Suprapubic skin (tissue), 4 donors: ENCODE measurements around the gene PROX2. TPM values are rescaled to one million over a fixed set of nuclear protein-coding genes. Genes with fewer than 3 reads are reported as not detected.

Experiments used
- DNase-seq, 2 donors: peaks; one replicate each; pipeline ENCODE4 v3.0.0-alpha.2; 2019; ENCODE audit warnings: low spot score in 2 of 2
- H3K27ac ChIP-seq: fragments of 200-600 bp; sonication (generic); one replicate; pipeline ENCODE4 v1.5.1; 2019
- H3K27me3 ChIP-seq: fragments of 200-600 bp; sonication (generic); one replicate; pipeline ENCODE4 v1.5.1; 2019
- H3K36me3 ChIP-seq: fragments of 200-600 bp; sonication (generic); one replicate; pipeline ENCODE4 v1.5.1; 2019
- H3K4me1 ChIP-seq: fragments of 200-600 bp; sonication (generic); one replicate; pipeline ENCODE4 v1.5.1; 2019
- H3K4me3 ChIP-seq: fragments of 200-600 bp; sonication (generic); one replicate; pipeline ENCODE4 v1.5.1; 2019; ENCODE audit warnings: mild to moderate bottlenecking
- H3K9me3 ChIP-seq: fragments of 200-600 bp; sonication (generic); one replicate; pipeline ENCODE4 v1.5.1; 2019
- CTCF ChIP-seq, 2 donors: fragments of 200-600 bp in 1 of 2; fragments of 450-650 bp in 1 of 2; sonication (generic) in 1 of 2; IDR thresholded peaks; one replicate each; pipeline ENCODE4 v1.5.1; 2016 to 2019; ENCODE audit warnings: antibody characterized with exemption in 2 of 2, mild to moderate bottlenecking in 1 of 2, moderate library complexity in 1 of 2
- EP300 ChIP-seq: sonication (generic); formaldehyde crosslinking; IDR thresholded peaks from one replicate; pipeline ENCODE4 v1.6.1; 2017; ENCODE audit warnings: antibody characterized with exemption
- POLR2A ChIP-seq, 2 donors: fragments of 450-650 bp; IDR thresholded peaks; one replicate each; pipeline ENCODE4 v1.6.1; 2017; ENCODE audit warnings: antibody characterized with exemption in 2 of 2, mild to moderate bottlenecking in 2 of 2, moderate library complexity in 2 of 2
- POLR2AphosphoS5 ChIP-seq, 3 donors: sonication (generic); formaldehyde crosslinking; IDR thresholded peaks; one replicate each; pipeline ENCODE4 v1.6.1; 2017; ENCODE audit warnings: antibody characterized with exemption in 3 of 3
- WGBS: methylation state at CpG from one replicate; pipeline ENCODE4 v1.1.5; 2018; 5-methylcytosine and 5-hydroxymethylcytosine counted together
- total RNA-seq, 4 donors: library from RNA; depleted of rRNA; stranded (reverse); fragments of >200 nt; gene quantifications; one replicate each; pipeline ENCODE4 v1.1.0, GENCODE V29; 2016

Gene PROX2
- total RNA-seq, 4 donors from 2014 or later, result 0.10 to 0.97 (median 0.11) TPM; not detected in 1

GRCh38 chr14:74912111-74912510 is 36.2 kb upstream of the PROX2 start:
- Histone ChIP-seq H3K27me3 (no peaks in the 10 kb centered on the region), H3K27ac (no peak overlapping the region), H3K36me3 (no peaks in the 10 kb centered on the region), H3K4me1 (peaks cover 59% of the 10 kb centered on the region), H3K9me3 (no peaks in the 10 kb centered on the region), H3K4me3 (no peak overlapping the region)
- TF ChIP-seq POLR2A (IDR thresholded peaks at IDR 0.05) (no peak), POLR2AphosphoS5 (IDR thresholded peaks at IDR 0.05) (no peak), EP300 (no peak), CTCF (IDR thresholded peaks at IDR 0.05) (no peak)
- no CpG with 5 or more reads among the region's 6 CpGs for WGBS
- no peak for DNase-seq

GRCh38 chr14:74911704-74912103 is 35.8 kb upstream of the PROX2 start:
- no peak overlapping the region for H3K27ac ChIP-seq
- TF ChIP-seq CTCF (IDR thresholded peaks at IDR 0.05), result no peak
- no peak for TF ChIP-seq EP300
- no peak for TF ChIP-seq POLR2AphosphoS5 (IDR thresholded peaks at IDR 0.05)
- TF ChIP-seq POLR2A (IDR thresholded peaks at IDR 0.05), result no peak
- no peaks in the 10 kb centered on the region for H3K36me3 ChIP-seq
- no peak for DNase-seq
- H3K4me3 ChIP-seq, result no peak overlapping the region
- no peaks in the 10 kb centered on the region for H3K9me3 ChIP-seq
- whole genome bisulfite sequencing, result no CpG with 5 or more reads among the region's 5 CpGs
- no peaks in the 10 kb centered on the region for H3K27me3 ChIP-seq
- H3K4me1 ChIP-seq, result peaks cover 59% of the 10 kb centered on the region

- DNase-seq, result no peak
- 92% methylated on average over 4 of the region's 6 CpGs for WGBS
- no peaks in the 10 kb centered on the region for H3K9me3 ChIP-seq
Observed at GRCh38 chr14:74911221-74911620, 35.3 kb upstream of the PROX2 start.

GRCh38 chr14:74910556-74910955 is 34.6 kb upstream of the PROX2 start:
- Histone ChIP-seq H3K4me3 (no peak overlapping the region), H3K27ac (no peak overlapping the region), H3K9me3 (no peaks in the 10 kb centered on the region), H3K27me3 (no peaks in the 10 kb centered on the region), H3K36me3 (no peaks in the 10 kb centered on the region), H3K4me1 (peaks cover 58% of the 10 kb centered on the region)
- 38% methylated on average over 10 of the region's 10 CpGs for WGBS
- no peak for DNase-seq
- TF ChIP-seq CTCF (IDR thresholded peaks at IDR 0.05), result no peak
- no peak for TF ChIP-seq EP300
- TF ChIP-seq POLR2A (IDR thresholded peaks at IDR 0.05), result no peak
- TF ChIP-seq POLR2AphosphoS5 (IDR thresholded peaks at IDR 0.05), result no peak

More at GRCh38 chr14:74911221-74911620, 35.3 kb upstream of the PROX2 start:
- no peaks in the 10 kb centered on the region for H3K27me3 ChIP-seq
- H3K4me3 ChIP-seq, result no peak overlapping the region
- no peak overlapping the region for H3K27ac ChIP-seq
- TF ChIP-seq CTCF (IDR thresholded peaks at IDR 0.05) (no peak), POLR2A (IDR thresholded peaks at IDR 0.05) (no peak), POLR2AphosphoS5 (IDR thresholded peaks at IDR 0.05) (no peak), EP300 (no peak)
- no peaks in the 10 kb centered on the region for H3K36me3 ChIP-seq
- H3K4me1 ChIP-seq, result peaks cover 59% of the 10 kb centered on the region

- Histone ChIP-seq H3K9me3 (no peaks in the 10 kb centered on the region), H3K4me3 (no peak overlapping the region), H3K27me3 (no peaks in the 10 kb centered on the region), H3K4me1 (peaks cover 58% of the 10 kb centered on the region), H3K27ac (no peak overlapping the region), H3K36me3 (no peaks in the 10 kb centered on the region)
- no peak for DNase-seq
- WGBS, result 92% methylated on average over 10 of the region's 10 CpGs
- TF ChIP-seq POLR2AphosphoS5 (IDR thresholded peaks at IDR 0.05) (no peak), CTCF (IDR thresholded peaks at IDR 0.05) (no peak), POLR2A (IDR thresholded peaks at IDR 0.05) (no peak), EP300 (no peak)
Observed at GRCh38 chr14:74909911-74910310, 34.0 kb upstream of the PROX2 start.
